HepG2 (cell line): ENCODE measurements around the gene NRP1. TPM values are rescaled to one million over a fixed set of nuclear protein-coding genes. Genes with fewer than 3 reads are reported as not detected.

Source experiments
- ARID5B ChIP-seq: IDR thresholded peaks from 2 replicates; pipeline ENCODE4 v1.4.0; 2020; ENCODE audit warnings: mild to moderate bottlenecking, missing genetic modification reagents
- ATF7 ChIP-seq, 2 experiments: fragments of 450-650 bp in 1 of 2; sonication (generic) in 1 of 2; formaldehyde crosslinking in 1 of 2; IDR thresholded peaks; 2 replicates each; pipeline versions ENCODE4 v1.4.0 to v1.6.1; 2016 to 2020; ENCODE audit warnings: antibody characterized with exemption in 1 of 2, mild to moderate bottlenecking in 1 of 2, missing genetic modification reagents in 1 of 2
- FOSL2 ChIP-seq: sonication (generic); formaldehyde crosslinking; IDR thresholded peaks from 2 replicates; pipeline ENCODE4 v1.4.0; 2020; ENCODE audit warnings: missing genetic modification reagents
- GLI4 ChIP-seq: sonication (generic); formaldehyde crosslinking; IDR thresholded peaks from 2 replicates; pipeline ENCODE4 v1.5.1; 2020; ENCODE audit warnings: missing genetic modification reagents, mild to moderate bottlenecking, moderate library complexity, borderline replicate concordance
- HOMEZ ChIP-seq: IDR thresholded peaks from 2 replicates; pipeline ENCODE4 v1.6.1; 2016; ENCODE audit warnings: low read depth
- KDM1A ChIP-seq: IDR thresholded peaks from 2 replicates; pipeline ENCODE4 v1.6.1; 2016; ENCODE audit warnings: missing compliant biosample characterization
- MNT ChIP-seq: fragments of 450-650 bp; IDR thresholded peaks from 2 replicates; pipeline ENCODE4 v1.6.1; 2016
- NFYB ChIP-seq: sonication (generic); formaldehyde crosslinking; IDR thresholded peaks from 2 replicates; pipeline ENCODE4 v1.4.0; 2020; ENCODE audit warnings: missing genetic modification reagents
- SAFB2 ChIP-seq: sonication (generic); formaldehyde crosslinking; IDR thresholded peaks from 2 replicates; pipeline ENCODE4 v1.5.1; 2020; ENCODE audit warnings: missing genetic modification reagents, low read depth, mild to moderate bottlenecking, borderline replicate concordance
- SKI ChIP-seq: fragments of 450-650 bp; IDR thresholded peaks from one replicate; pipeline ENCODE4 v1.6.1; 2018; ENCODE audit warnings: mild to moderate bottlenecking; ENCODE audit not compliant: partially characterized antibody
- TOE1 ChIP-seq: sonication (generic); formaldehyde crosslinking; IDR thresholded peaks from 2 replicates; pipeline ENCODE4 v1.4.0; 2020; ENCODE audit warnings: mild to moderate bottlenecking, missing genetic modification reagents
- ZBTB20 ChIP-seq: sonication (generic); formaldehyde crosslinking; IDR thresholded peaks from 2 replicates; pipeline ENCODE4 v1.8.1; 2023; ENCODE audit warnings: missing genetic modification reagents, low read depth, mild to moderate bottlenecking, borderline replicate concordance
- ZBTB43 ChIP-seq: sonication (generic); formaldehyde crosslinking; conservative IDR thresholded peaks from 2 replicates; pipeline ENCODE4 v1.4.0; 2020; ENCODE audit warnings: missing genetic modification reagents
- ZNF280D ChIP-seq: sonication (generic); formaldehyde crosslinking; IDR thresholded peaks from 2 replicates; pipeline ENCODE4 v1.5.1; 2020; ENCODE audit warnings: mild to moderate bottlenecking, missing genetic modification reagents
- ZNF605 ChIP-seq: sonication (generic); formaldehyde crosslinking; IDR thresholded peaks from 2 replicates; pipeline ENCODE4 v1.8.0; 2022; ENCODE audit warnings: mild to moderate bottlenecking, missing genetic modification reagents
- ZSCAN21 ChIP-seq: sonication (generic); formaldehyde crosslinking; IDR thresholded peaks from 2 replicates; pipeline ENCODE4 v1.8.0; 2022; ENCODE audit warnings: mild to moderate bottlenecking, missing genetic modification reagents, moderate library complexity, borderline replicate concordance
- ZSCAN9 ChIP-seq: IDR thresholded peaks from 2 replicates; pipeline ENCODE4 v1.6.1; 2016; ENCODE audit warnings: borderline replicate concordance
- polyA plus RNA-seq, 8 experiments: library from polyadenylated mRNA; depleted of rRNA in 3 of 8; stranded (reverse) in 7 of 8; unstranded in 1 of 8; fragments of >200 nt; fragmentation: Illumina TruSeq in 4 of 8; extraction: Trizol in 4 of 8; gene quantifications; 2 replicates each; pipeline versions ENCODE4 v1.2.1 to v1.2.3, GENCODE V29; 2011 to 2016; ENCODE audit warnings: low read depth in 4 of 8, missing spikeins in 1 of 8, mixed read lengths in 1 of 8; ENCODE audit not compliant: insufficient read depth in 1 of 8
- total RNA-seq, 5 experiments: library from RNA; depleted of rRNA; stranded (reverse); fragments of >200 nt; fragmentation: Illumina TruSeq; extraction: Trizol; gene quantifications; 2 replicates each; pipeline ENCODE4 v1.2.3, GENCODE V29; 2016; ENCODE audit warnings: low read depth in 1 of 5

NRP1 gene
- total and polyA plus RNA-seq, 2 of the 13 experiments (the other 11 are each of a cell fraction or from before 2014, with no cell fraction given): 5.3 to 5.8 TPM

GRCh38 chr10:33195608-33196376 is 138.7 kb downstream of the NRP1 start (continued):
- TF ChIP-seq ZNF280D (CRISPR knock-in tag) (no peak), NFYB (CRISPR knock-in tag) (no peak), ARID5B (peak; percentile 98), HOMEZ (CRISPR knock-in tag) (peak; percentile 80), ZNF605 (CRISPR knock-in tag) (no peak), ZSCAN21 (CRISPR knock-in tag) (0 out of 2 replicates have a peak, but pooled peaks have one; percentile 24), GLI4 (CRISPR knock-in tag) (no peak), ATF7 (IDR thresholded peaks at IDR 0.05) (no peak; the same call in 1 of the 2 replicates), ATF7 (CRISPR knock-in tag; IDR thresholded peaks at IDR 0.05) (0 out of 2 replicates have a peak, but pooled peaks have one; percentile 54), TOE1 (no peak), SAFB2 (CRISPR knock-in tag) (no peak; the same call in 1 of the 2 replicates), FOSL2 (CRISPR knock-in tag) (peak; percentile 97), ZSCAN9 (CRISPR knock-in tag) (peak; percentile 59; the same call in 1 of the 2 replicates), KDM1A (CRISPR knock-in tag) (0 out of 2 replicates have a peak, but pooled peaks have one; percentile 4), MNT (no peak), ZBTB43 (CRISPR knock-in tag) (peak; percentile 86), ZBTB20 (CRISPR knock-in tag) (peak; percentile 63; the same call in 1 of the 2 replicates), SKI (peak; percentile 92)
